MCF 10A (cell line): ENCODE results near the gene ABHD12B. TPM values are rescaled to one million over a fixed set of nuclear protein-coding genes. Genes with fewer than 3 reads are reported as not detected.

ENCODE experiments used
- BruUV-seq: library from RNA; stranded (reverse); fragments of 400-500 nt; replicated peaks from 2 replicates; lab custom pipeline; 2021; lab: Mats Ljungman, UMichigan
- CTCF ChIA-PET: fragments of 300-600 bp; sonication (Branson Sonifier 250); formaldehyde crosslinking; extraction: SDS; loops from one replicate; lab custom pipeline; 2021; ENCODE audit warnings: antibody characterized with exemption, inconsistent platforms; lab: Yijun Ruan, JAX
- POLR2A ChIA-PET: fragments of 300-600, 350-650 bp; sonication (Branson Sonifier 250); formaldehyde crosslinking; extraction: SDS; loops from one replicate; lab custom pipeline; 2020; ENCODE audit warnings: antibody characterized with exemption, inconsistent platforms; lab: Yijun Ruan, JAX
- DNase-seq: peaks from one replicate; pipeline ENCODE4 v3.0.0-alpha.2; 2018; ENCODE audit not compliant: unreplicated experiment
- H3K27ac Mint-ChIP-seq: one replicate; pipeline ENCODE4 v1.8.0; 2022; ENCODE audit warnings: mild to moderate bottlenecking, low read depth, mixed read lengths; ENCODE audit not compliant: unreplicated experiment
- H3K27me3 Mint-ChIP-seq: one replicate; pipeline ENCODE4 v1.8.0; 2022; ENCODE audit warnings: mixed read lengths; ENCODE audit not compliant: insufficient read depth, unreplicated experiment
- H3K36me3 Mint-ChIP-seq: one replicate; pipeline ENCODE4 v1.8.0; 2022; ENCODE audit warnings: mild to moderate bottlenecking, moderate library complexity, mixed read lengths; ENCODE audit not compliant: insufficient read depth, unreplicated experiment
- H3K4me1 Mint-ChIP-seq: one replicate; pipeline ENCODE4 v1.8.0; 2022; ENCODE audit warnings: mixed read lengths; ENCODE audit not compliant: insufficient read depth, unreplicated experiment
- H3K4me3 Mint-ChIP-seq: one replicate; pipeline ENCODE4 v1.8.0; 2022; ENCODE audit warnings: mild to moderate bottlenecking, moderate library complexity, mixed read lengths; ENCODE audit not compliant: unreplicated experiment
- H3K9me3 Mint-ChIP-seq: one replicate; pipeline ENCODE4 v1.8.0; 2022; ENCODE audit warnings: mixed read lengths; ENCODE audit not compliant: unreplicated experiment
- intact Hi-C: fragments of 100-400 bp; cut with micrococcal nuclease; formaldehyde crosslinking; loops from 2 replicates; pipeline ENCODE4 v1.14.1; 2022
- total RNA-seq: library from RNA; stranded (reverse); gene quantifications from 2 replicates; pipeline ENCODE4 v1.2.3, GENCODE V29; 2022
- TF ChIP-seq, protein P1 (sequence below): fragments of 200-600 bp; IDR thresholded peaks from one replicate; pipeline ENCODE4 v1.8.0; 2022; ENCODE audit warnings: antibody characterized with exemption, mild to moderate bottlenecking; ENCODE audit not compliant: unreplicated experiment

Gene ABHD12B
- total RNA-seq, 1 experiment from 2014 or later: not detected

GRCh38 chr14:50943261-50943942 is 71.5 kb downstream of the ABHD12B start:
- intact Hi-C loops: no loop called here
- no TSS peak for BruUV-seq
- H3K9me3 Mint-ChIP-seq: no peaks in the 10 kb centered on the region
- H3K27me3 Mint-ChIP-seq: no peaks in the 10 kb centered on the region
- no peaks in the 10 kb centered on the region for H3K36me3 Mint-ChIP-seq
- ChIA-PET POLR2A (interaction anchor here (0.6 to 2.6 kb wide), 11 partner anchors 8 to 603 kb away, joined by 3 to 17 read pairs (median 7); partner anchors contain the start of genes NIN and TMX1), CTCF (interaction anchor here (0.9 to 1.1 kb wide), 2 partner anchors 14 to 275 kb away, joined by 3 to 5 read pairs; no protein-coding TSS in a partner anchor)
- TF ChIP-seq, protein P1, sequence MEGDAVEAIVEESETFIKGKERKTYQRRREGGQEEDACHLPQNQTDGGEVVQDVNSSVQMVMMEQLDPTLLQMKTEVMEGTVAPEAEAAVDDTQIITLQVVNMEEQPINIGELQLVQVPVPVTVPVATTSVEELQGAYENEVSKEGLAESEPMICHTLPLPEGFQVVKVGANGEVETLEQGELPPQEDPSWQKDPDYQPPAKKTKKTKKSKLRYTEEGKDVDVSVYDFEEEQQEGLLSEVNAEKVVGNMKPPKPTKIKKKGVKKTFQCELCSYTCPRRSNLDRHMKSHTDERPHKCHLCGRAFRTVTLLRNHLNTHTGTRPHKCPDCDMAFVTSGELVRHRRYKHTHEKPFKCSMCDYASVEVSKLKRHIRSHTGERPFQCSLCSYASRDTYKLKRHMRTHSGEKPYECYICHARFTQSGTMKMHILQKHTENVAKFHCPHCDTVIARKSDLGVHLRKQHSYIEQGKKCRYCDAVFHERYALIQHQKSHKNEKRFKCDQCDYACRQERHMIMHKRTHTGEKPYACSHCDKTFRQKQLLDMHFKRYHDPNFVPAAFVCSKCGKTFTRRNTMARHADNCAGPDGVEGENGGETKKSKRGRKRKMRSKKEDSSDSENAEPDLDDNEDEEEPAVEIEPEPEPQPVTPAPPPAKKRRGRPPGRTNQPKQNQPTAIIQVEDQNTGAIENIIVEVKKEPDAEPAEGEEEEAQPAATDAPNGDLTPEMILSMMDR: no peak
- DNase-seq: peak; percentile 70
- H3K27ac Mint-ChIP-seq: peak overlapping the region; percentile 84
- H3K4me1 Mint-ChIP-seq: peaks cover 36% of the 10 kb centered on the region
- peak overlapping the region; percentile 86 for H3K4me3 Mint-ChIP-seq

- Mint-ChIP-seq H3K36me3 (no peaks in the 10 kb centered on the region), H3K4me3 (peak within 1 kb of the TSS; percentile 86), H3K27me3 (no peaks in the 10 kb centered on the region), H3K27ac (peak within 1 kb of the TSS; percentile 84), H3K9me3 (no peaks in the 10 kb centered on the region), H3K4me1 (peaks cover 33% of the 10 kb centered on the region)
- POLR2A ChIA-PET: interaction anchor here (0.6 to 2.6 kb wide), 14 partner anchors 9 to 307 kb away, joined by 3 to 17 read pairs (median 6); partner anchors contain the start of genes NIN, SAV1 and TMX1
- TF ChIP-seq, protein P1: no peak
- intact Hi-C loops: no loop called here
- BruUV-seq: TSS peak; percentile 25
- CTCF ChIA-PET: interaction anchor here (0.5 to 1.1 kb wide), 4 partner anchors 8 to 274 kb away, joined by 3 to 5 read pairs (median 4); no protein-coding TSS in a partner anchor
- peak; percentile 72 for DNase-seq
These were observed 72.2 kb downstream of the ABHD12B start, which contains the start of gene PYGL for GRCh38 chr14:50943943-50944646. PYGL (minus strand) TSS chr14:50944483; CDS start chr14:50944403, 80 bp downstream.

DNA sequence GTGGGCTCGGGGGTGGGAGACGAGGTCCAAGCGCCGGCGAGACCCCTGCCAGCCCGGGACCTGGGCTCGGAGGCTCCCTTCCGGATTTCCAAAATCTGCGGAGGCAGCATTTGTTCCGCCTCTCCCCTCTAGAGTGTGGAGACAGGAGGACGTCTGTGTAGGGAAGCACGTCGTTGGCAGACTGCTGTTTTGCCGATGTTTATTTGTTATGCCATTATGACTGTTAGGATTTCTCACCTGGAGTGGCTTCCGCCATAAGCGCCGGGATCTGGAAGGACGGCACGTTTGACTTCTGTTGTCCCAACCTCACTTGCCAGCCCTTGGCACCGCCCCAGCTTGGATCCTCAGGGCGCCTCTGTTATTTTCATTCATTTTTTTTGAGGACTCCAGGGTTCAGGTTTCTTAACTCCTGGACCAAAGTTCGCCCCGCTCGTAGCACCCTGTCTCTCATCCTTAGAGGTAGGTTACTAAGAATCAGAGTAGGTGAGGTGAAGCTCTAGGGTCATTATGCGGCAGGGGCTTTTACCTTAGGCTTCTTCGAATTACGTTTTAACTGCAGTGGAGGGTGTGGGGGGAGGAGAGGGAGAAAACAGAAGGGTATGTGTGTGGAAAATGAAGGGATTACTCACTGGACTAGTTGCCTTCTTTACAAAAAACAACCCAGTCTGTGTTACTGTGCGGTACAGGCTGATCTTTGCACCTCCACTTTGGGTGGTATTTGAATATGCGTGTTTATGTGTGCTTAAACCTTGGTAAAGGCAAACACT is 73.0 kb downstream of the ABHD12B start:
- TF ChIP-seq, protein P1: no peak
- ChIA-PET CTCF (interaction anchor here (0.6 to 0.9 kb wide), 3 partner anchors 9 to 268 kb away, joined by 4 to 5 read pairs (median 4); no protein-coding TSS in a partner anchor), POLR2A (interaction anchor here (0.6 to 2.6 kb wide), 13 partner anchors 10 to 1075 kb away, joined by 3 to 17 read pairs (median 5); partner anchors contain the start of genes NIN, SAV1 and TMX1)
- H3K27ac Mint-ChIP-seq: peak overlapping the region; percentile 82
- H3K9me3 Mint-ChIP-seq: no peaks in the 10 kb centered on the region
- TSS peak; percentile 39 for BruUV-seq
- H3K4me1 Mint-ChIP-seq: peaks cover 33% of the 10 kb centered on the region
- H3K36me3 Mint-ChIP-seq: no peaks in the 10 kb centered on the region
- H3K4me3 Mint-ChIP-seq: peak overlapping the region; percentile 86
- peak; percentile 75 for DNase-seq
- no peaks in the 10 kb centered on the region for H3K27me3 Mint-ChIP-seq
- intact Hi-C loops: no loop called here
